NCI-H2196 treated with DMSO at 0.1 percent for 48 hours (cell line): Measurements from ENCODE around the gene CMTM1.
"Not testable (repeated sequence)": the region's sequence is repeated elsewhere in the genome, so short reads cannot be mapped to it uniquely, and the experiment has no call there.

ENCODE experiments used
- DNase-seq: peaks from one replicate; lab custom pipeline; 2025; ENCODE audit not compliant: unreplicated experiment; lab: John Stamatoyannopoulos, UW

The CMTM1 gene

DNA sequence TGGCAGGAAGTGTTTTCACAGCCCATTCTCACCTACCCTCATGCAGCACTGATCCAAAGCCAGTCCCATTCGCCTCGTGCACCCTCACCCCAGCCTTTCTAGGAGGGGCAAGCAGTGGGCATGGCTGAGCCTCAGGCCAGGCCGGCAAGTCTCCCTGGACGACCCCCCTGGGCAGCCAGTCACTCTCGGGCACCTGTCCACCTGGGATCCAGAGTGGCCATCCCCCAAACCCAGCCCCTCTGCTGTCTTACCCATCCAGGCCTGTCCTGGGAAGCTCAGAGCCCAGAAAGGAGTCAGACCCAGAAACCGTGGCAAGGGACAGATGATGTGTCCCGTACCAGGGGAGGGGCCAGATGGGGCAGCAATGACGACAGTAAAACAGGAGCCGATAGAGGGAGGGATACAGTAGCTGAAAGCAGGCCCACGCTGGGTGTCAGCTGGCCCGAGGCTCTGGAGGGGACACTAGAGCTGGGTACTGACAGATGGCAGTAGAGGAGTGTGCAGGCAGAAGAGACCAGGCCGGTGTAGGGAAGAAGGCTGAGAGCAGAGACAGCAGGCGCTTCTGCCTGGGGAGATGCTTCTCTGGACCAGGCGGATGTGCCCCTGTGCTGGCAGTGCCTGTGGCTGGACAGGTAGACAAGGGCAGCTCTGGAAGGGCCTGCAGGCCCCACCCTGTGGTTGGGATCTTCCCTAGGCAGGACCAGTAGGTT is 44.0 kb downstream of the CMTM1 start:
- no peak for DNase-seq

DNA sequence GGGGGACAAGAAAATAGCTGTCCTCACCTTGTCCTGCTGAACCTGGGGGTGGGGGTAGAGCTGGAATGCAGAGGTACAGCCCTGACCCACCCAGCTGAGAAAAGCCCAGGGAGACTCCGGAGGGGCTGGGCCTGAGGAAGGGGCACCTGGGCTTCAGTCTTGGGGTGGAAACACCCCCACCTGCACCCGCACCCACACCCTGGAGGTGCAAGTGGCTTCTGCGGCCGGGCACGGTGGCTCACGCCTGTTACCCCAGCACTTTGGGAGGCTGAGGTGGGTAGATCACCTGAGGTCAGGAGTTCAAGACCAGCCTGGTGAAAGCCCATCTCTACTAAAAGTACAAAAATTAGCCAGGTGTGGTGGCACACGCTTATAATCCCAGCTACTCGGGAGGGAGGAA is 45.7 kb downstream of the CMTM1 start:
- DNase-seq: not testable (repeated sequence)

DNA sequence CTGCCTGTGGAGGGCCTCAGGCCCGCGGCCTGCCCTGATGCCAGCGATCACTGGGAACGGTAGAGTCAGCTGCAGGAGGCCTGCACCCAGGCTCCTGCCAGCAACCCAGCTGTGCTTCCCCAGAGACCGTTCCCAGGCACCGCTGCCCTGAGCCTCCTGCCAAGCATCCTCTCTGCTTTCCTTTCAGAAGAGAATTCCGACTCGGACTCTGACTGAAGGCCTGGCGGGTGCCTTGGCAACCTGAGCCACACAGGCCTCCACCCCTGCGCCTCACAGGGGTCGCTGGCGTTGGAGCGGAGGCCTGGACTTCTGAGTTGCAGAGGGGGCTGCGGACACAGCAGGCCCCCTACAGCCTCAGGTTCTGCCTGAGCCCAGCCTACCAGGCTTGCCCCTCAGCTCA is 46.2 kb downstream of the CMTM1 start:
- no peak for DNase-seq

DNA sequence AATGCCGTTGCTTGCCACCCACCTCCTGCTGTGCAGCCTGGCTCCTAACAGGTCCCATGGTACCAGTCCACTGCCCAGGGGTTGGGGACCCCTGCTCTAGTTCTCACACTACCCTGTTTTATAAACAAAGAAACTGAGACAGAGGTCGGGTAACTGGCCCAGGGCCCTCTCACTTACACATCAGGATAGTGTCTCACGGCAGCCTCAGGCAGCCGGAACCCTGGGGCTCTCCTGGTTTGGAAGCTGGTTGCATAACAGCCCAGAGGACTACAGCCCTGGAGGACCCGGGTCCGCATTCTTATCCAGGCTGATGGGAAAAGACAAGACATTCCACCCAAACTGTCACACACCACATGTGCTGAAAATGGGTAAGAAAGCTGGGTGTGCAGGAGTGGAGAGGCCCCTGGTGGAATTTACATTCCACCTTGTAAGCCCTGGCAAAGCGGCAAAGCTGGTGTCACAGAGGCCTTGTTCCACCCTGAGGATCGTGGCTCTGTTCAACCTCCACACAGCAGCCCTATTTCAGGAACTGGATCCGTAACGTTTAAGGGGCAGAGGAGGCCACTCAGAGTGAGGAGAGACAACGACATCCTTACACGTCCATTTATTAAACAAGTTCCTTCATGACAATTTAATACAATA is 48.0 kb downstream of the CMTM1 start:
- DNase-seq: no peak

DNA sequence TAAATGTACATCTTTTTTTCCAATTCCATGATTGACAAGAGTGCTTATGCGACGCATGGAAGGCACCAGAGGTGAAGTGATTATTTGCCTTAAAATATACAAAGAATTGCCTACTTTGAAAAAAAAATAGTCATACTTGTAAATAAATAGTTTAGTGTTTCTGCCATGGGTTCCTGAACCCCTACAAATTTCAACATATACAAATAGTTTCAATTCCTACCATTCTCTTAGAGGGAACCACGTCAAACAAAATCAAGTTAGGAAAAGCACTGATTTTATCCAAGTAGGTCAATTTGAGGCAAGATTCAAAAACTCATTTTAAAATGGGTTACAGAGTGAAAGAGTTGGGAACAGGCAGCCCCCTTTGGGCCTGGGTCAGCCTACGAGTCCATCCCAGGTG is 49.9 kb downstream of the CMTM1 start:
- DNase-seq: no peak

DNA sequence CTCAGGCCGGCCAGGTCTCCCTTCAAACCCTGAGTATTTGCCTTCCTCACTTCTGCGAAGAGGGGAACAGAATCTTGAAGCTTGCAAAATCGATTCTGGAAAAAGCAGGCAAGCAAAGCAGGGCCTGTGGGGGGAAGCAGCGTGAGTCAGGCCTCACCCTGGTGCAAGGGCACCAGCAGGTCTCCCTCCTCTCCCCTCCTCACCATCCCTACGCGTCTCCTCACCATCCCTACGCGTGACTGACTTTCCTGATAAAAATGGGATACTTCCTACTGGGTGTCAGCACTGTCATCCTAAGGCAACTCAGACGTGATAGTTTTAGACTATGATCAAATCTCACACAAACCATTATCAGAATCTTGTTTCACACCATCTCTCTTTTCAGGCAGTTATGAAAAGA is 50.4 kb downstream of the CMTM1 start:
- DNase-seq: no peak

DNA sequence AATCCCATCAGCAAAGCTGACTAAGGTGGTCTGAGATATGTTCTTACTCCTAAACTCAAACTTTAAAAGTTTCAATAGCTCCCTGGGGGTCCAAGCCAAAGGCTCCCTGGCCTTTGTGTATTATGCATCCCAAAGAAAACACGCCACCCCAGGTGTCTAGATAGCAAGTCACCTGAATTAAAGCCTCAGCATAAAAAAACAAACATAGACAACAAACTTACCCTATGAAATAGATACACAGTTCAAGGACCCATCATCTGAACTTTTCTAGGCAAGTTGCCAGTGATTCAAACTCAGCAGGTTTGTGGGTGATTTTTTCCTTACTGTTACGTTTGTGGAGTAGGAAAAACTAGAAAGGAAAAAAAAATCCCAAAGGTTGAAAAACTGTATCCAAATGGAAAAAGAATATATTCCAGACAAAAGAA is 50.8 kb downstream of the CMTM1 start:
- DNase-seq: no peak

DNA sequence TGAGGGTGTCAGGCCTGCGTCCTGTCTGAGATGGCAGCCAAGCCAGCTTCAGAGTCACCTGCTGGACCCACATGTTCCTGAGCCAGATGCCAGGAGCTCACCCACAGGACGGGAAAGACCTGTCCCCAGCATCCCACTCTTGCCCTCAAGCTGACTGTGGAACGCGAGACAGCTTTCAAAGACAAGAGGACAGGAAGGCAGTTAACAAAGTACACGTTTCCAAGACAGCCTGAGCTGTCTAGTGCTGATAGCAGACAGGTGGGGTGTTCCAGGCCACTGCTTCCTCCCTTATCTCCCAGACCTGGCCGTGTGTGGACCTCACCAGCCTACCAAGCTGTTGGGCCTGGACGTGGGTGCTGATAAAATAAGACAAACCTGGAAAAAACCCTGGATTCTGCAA is 51.5 kb downstream of the CMTM1 start:
- DNase-seq: no peak

DNA sequence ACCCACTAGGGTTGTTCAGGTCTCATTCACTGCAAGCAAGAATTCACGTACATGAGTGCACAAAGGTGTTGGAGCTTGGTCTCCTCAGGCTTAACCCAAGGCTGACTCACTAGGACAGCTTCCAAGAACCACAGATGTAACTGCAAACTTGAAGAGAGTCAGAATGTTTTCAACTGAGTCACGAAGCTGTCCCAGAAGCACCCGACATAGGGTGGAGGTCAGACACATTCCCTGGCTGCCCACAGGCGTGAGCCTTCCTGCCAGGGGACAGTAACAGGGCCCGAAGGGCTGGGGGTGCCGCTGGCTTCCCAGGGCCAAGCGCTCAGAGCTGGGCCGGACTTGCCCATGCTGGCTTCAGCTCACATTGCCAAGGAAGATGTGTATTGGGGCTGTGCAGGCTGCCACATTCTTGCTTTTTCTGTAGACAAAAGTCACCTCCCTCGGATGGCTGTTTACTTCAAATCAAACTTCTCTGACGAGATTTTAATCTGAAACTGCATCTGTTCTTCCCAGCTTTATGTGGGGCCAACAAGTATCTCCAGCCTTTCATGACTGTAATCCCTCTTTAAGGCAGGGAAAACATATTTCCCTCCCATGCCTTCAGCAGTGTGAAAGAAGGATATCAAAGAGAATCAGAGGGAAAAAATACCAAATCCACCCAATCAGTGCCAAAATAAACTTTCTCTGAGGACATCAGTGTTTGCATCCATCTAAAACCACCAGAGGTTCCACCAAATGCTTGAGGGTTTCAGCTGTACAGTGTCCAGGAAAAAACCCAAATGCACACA is 52.5 kb downstream of the CMTM1 start:
- DNase-seq: no peak

DNA sequence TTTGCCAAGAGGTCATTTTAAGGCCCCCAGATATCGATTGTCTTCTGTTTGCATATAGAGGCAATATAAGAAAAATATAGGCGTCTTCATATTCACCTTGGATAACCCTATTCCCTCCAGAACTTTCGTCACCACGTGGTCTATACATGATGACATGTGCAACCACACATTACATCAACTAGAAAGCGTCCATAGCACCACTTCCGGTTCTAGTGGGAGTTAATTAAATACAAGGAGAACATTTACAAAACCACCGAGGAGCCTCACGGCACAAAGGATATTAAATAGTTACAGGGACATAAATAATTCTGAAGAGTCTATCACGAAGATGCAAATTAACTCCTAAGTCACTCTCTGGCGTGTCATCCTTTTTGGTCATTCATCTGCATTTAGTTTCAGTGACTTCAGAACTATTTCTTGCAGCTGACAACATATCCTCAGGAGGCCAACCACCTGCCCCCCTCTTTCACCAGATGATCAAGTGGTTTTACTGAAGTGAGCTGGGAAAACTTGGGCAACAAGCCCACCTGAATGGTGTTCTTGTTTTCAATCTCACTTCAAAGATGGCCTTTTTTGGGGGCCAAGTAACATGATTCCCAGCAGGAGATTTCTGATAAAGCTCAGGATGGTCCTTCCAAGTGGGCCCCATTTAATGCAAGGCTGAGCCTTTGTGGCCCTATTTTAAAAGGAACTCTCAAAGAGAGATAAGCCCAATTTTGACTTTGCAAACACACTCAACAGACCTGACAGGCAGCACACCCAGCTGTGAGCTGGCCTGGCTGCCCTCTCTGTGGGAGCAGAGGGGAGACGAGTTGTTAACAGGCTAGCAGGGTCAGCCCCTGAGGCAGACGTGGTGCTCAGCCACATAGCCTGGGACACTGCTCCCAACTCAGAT is 53.5 kb downstream of the CMTM1 start:
- no peak for DNase-seq

DNA sequence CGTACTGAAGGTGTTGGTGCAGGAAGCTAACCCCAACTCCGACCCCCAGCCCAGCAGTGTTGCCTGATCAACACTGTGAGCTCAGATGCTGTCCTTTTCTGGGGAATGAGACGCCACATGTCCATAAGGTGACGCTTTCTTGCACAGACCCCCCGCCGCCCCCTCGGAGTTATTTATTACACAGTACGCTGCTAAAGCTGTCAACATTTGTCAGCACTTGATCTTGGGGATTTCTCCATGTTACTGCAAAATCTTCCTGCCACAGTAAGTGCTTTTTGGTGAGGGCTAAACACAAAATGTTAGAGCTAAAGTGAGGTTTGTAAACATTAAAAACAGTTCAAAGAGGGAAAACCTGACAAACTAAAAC is 54.2 kb downstream of the CMTM1 start:
- DNase-seq: no peak

DNA sequence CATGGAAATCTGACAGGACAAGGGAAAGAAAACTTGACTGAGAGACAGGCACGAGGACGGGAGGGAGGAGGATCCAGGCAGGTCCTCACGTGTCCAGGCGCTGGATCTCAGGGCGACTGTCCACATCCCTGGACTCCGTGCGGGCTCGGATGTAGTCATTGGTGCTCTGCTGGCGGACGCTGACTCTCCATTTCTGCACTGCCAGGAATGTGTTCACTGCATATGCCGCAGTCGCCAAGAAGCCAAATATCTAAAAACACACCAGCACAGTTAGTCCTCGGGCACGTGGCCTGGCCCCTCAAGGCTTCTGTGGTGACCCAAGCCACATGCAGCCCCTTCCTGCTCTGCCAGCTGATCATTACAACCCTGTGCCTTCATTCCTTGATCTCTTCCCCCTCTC is 55.7 kb downstream of the CMTM1 start:
- no peak for DNase-seq

DNA sequence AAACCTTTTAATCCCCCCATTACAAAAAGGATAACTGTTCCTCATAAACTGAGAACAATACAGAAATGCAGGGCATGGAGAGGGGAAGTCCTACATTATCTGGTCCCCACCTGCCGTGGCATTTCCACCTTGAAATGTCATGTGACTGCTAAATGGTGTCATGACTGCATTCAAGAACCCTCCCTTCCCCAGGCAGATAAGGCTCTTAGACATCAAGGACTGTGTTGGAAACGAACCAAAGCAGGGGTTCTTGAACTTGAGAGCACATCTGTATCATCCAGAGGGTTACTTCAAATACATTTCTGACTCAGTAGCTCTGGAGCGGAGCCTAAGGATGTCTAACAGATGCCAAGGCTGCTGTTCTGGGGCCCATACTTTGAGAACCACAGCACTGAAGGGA is 56.6 kb downstream of the CMTM1 start:
- DNase-seq: no peak

DNA sequence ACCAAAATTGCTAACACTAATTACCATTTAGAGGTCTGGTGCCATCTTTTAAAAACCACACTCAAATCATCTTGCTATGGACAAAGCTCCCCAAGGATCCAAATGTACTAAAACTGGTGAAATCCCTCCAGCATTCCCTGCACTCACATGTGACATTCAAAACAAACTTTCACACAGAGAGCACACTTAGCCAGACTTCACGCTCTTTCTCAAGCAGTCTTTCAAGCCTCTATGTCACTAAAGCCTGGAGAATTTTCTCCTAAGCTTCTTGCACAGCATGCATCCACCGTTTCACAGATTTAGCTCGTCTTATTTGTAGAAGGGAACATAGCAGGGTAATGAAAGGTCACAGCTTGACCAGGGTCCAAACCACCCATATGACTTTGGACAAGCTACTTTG is 57.5 kb downstream of the CMTM1 start:
- no peak for DNase-seq

DNA sequence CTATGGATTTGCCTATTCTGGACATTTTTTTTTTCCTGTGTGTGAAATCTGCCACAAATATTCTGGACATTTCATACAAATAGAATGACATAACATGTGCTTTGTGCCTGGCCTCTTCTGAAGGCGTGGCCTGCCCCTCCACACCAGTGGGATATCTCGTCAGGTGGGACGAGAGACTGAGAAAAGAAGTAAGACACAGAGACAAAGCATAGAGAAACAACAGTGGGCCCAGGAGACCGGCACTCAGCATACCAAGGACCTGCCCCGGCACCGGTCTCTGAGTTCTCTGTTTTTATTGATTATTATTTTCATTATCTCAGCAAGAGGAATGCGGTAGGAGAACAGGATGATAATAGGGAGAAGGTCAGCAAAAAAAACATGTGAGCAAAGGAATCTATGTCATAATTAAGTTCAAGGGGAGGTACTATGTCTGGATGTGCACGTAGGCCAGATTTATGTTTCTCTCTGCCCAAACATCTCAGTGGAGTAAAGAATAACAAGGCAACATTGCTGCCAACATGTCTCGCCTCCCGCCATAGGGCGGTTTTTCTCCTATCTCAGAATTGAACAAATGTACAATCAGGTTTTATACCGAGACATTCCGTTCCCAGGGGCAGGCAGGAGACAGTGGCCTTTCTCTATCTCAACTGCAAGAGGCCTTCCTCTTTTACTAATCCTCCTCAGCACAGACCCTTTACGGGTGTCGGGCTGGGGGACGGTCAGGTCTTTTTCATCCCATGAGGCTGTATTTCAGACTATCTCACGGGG is 61.6 kb downstream of the CMTM1 start:
- DNase-seq: not testable (repeated sequence)
